Measurements from ENCODE around the gene ATP6V1C2. TPM values are rescaled to one million over a fixed set of nuclear protein-coding genes. Genes with fewer than 3 reads are reported as not detected.

Gene ATP6V1C2
- total and polyA plus RNA-seq, 9 of the 15 experiments (the other 6 are each of a cell fraction or from before 2014, with no cell fraction given): 0.01 to 0.31 (median 0.10) TPM; not detected in 4

GRCh38 chr2:10784719-10785118, 63.3 kb downstream of the ATP6V1C2 start:
- Histone ChIP-seq H3K9me1 (ENCODE audit: control insufficient read depth, insufficient read depth, low read length) (no peaks in the 10 kb centered on the region), H3K9me3 (replicated peaks; ENCODE audit: control insufficient read depth, insufficient read depth, low read depth, low read length) (no peaks in the 10 kb centered on the region), H3K4me2 (ENCODE audit: insufficient read depth, low read length) (no peak overlapping the region), H3K4me3 (no peak overlapping the region), H3K79me2 (ENCODE audit: control insufficient read depth, insufficient read depth, low read length) (no peaks in the 10 kb centered on the region; the same call in 2 of the 3 replicates), H3K4me1 (replicated peaks in 1 of 2; ENCODE audit: control insufficient read depth in 2 of 2, insufficient read depth in 2 of 2, low read length in 2 of 2) (no peaks in the 10 kb centered on the region), H3K36me3 (ENCODE audit: control insufficient read depth, insufficient read depth, low read length) (peaks cover 92% of the 10 kb centered on the region), H2AFZ (ENCODE audit: low read depth, low read length) (no peak overlapping the region), H3K27me3 (ENCODE audit: control insufficient read depth in 2 of 2, insufficient read depth in 2 of 2, low read length in 2 of 2) (no peaks in the 10 kb centered on the region), H3K27ac (ENCODE audit: extremely low read depth, low read depth, low read length) (no peak overlapping the region), H4K20me1 (replicated peaks; ENCODE audit: control insufficient read depth, insufficient read depth, low read length) (peaks cover 9% of the 10 kb centered on the region; the same call in 1 of the 2 replicates), H3K9ac (ENCODE audit: insufficient read depth in 1 of 2, low read depth in 2 of 2, low read length in 2 of 2) (no peak overlapping the region)
- CTCF ChIA-PET (ENCODE audit: low intra/inter-chr PET ratio): no interaction called here
- no TSS peak for BruUV-seq (replicated peaks)
- 88% methylated on average over 9 of the region's 9 CpGs for WGBS (ENCODE audit: insufficient coverage, low coverage, missing lambda C conversion rate)
- TF ChIP-seq ADNP (tag; IDR thresholded peaks at IDR 0.05) (no peak), GTF2B (IDR thresholded peaks at IDR 0.05; ENCODE audit: extremely low read depth, insufficient read length) (no peak), NCOA4 (IDR thresholded peaks at IDR 0.05; ENCODE audit: partially characterized antibody) (no peak), NFRKB (IDR thresholded peaks at IDR 0.05; ENCODE audit: low read depth) (no peak), SRSF7 (optimal IDR thresholded peaks at IDR 0.05; ENCODE audit: low read depth, low read length) (no peak), GATAD2B (IDR thresholded peaks at IDR 0.05; ENCODE audit: borderline replicate concordance) (no peak), FOXK2 (conservative IDR thresholded peaks at IDR 0.05 in 1 of 2, IDR thresholded peaks at IDR 0.05 in 1 of 2; ENCODE audit: low read depth in 2 of 2) (no peak), MEF2D (tag; conservative IDR thresholded peaks at IDR 0.05; ENCODE audit: low read depth) (no peak), ZNF717 (CRISPR knock-in tag; IDR thresholded peaks at IDR 0.05) (no peak), NR2F6 (CRISPR knock-in tag; IDR thresholded peaks at IDR 0.05) (no peak), MTA1 (IDR thresholded peaks at IDR 0.05; ENCODE audit: borderline replicate concordance) (no peak), ATF4 (CRISPR knock-in tag; IDR thresholded peaks at IDR 0.05) (no peak)
- TF ChIP-seq, protein P1, sequence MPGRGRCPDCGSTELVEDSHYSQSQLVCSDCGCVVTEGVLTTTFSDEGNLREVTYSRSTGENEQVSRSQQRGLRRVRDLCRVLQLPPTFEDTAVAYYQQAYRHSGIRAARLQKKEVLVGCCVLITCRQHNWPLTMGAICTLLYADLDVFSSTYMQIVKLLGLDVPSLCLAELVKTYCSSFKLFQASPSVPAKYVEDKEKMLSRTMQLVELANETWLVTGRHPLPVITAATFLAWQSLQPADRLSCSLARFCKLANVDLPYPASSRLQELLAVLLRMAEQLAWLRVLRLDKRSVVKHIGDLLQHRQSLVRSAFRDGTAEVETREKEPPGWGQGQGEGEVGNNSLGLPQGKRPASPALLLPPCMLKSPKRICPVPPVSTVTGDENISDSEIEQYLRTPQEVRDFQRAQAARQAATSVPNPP (IDR thresholded peaks at IDR 0.05; ENCODE audit: borderline replicate concordance, insufficient read depth, insufficient read length): no peak
- FAIRE-seq: no peak
- POLR2A ChIA-PET: interaction anchor here (0.9 kb wide), 1 partner anchor 16 kb away, joined by 4 read pairs; no protein-coding TSS in a partner anchor
- DNase-seq (ENCODE audit: extremely low read depth in 1 of 4, low spot score in 3 of 4): no peak
- no peak for ATAC-seq
- intact Hi-C loops (cut with micrococcal nuclease): no loop called here
- in situ Hi-C loops (cut with MboI): no loop called here

All from K562 (cell line).